Prostate gland (tissue), 2 donors: Measurements from ENCODE around the gene DMRT2. TPM values are rescaled to one million over a fixed set of nuclear protein-coding genes. Genes with fewer than 3 reads are reported as not detected.

ENCODE experiments used
- DNase-seq: peaks from one replicate; pipeline ENCODE4 v3.0.0-alpha.2; 2019; ENCODE audit warnings: low spot score
- H3K27ac ChIP-seq, 2 donors: fragments of 200-600 bp; sonication (generic); 2 replicates each; pipeline ENCODE4 v1.5.1; 2017 to 2019
- H3K27me3 ChIP-seq: fragments of 200-600 bp; sonication (generic); replicated peaks from 2 replicates; pipeline ENCODE4 v1.5.1; 2019; ENCODE audit not compliant: insufficient read depth
- H3K36me3 ChIP-seq, 2 donors: fragments of 200-600 bp; sonication (generic); 1 replicate in 1 of 2; 2 replicates in 1 of 2; pipeline versions ENCODE4 v1.5.1 to v1.8.1; 2017 to 2019
- H3K4me1 ChIP-seq: fragments of 200-600 bp; sonication (generic); replicated peaks from 2 replicates; pipeline ENCODE4 v1.5.1; 2019
- H3K4me3 ChIP-seq, 2 donors: fragments of 200-600 bp; sonication (generic); 2 replicates each; pipeline ENCODE4 v1.5.1; 2017 to 2019
- H3K9me3 ChIP-seq: fragments of 200-600 bp; sonication (generic); 2 replicates; pipeline ENCODE4 v1.5.1; 2017
- CTCF ChIP-seq, 4 experiments: fragments of 200-600 bp in 2 of 4; fragments of 450-650 bp in 2 of 4; sonication (generic) in 2 of 4; IDR thresholded peaks; 1 replicate in 3 of 4; 2 replicates in 1 of 4; pipeline ENCODE4 v1.5.1; 2016 to 2019; ENCODE audit warnings: antibody characterized with exemption in 4 of 4, mild to moderate bottlenecking in 2 of 4, moderate library complexity in 2 of 4
- POLR2A ChIP-seq: fragments of 450-650 bp; IDR thresholded peaks from one replicate; pipeline ENCODE4 v1.6.1; 2016; ENCODE audit warnings: antibody characterized with exemption, mild to moderate bottlenecking
- POLR2AphosphoS5 ChIP-seq: sonication (generic); formaldehyde crosslinking; IDR thresholded peaks from one replicate; pipeline ENCODE4 v1.6.1; 2017; ENCODE audit warnings: antibody characterized with exemption
- WGBS: methylation state at CpG from one replicate; pipeline ENCODE4 v1.1.5; 2018; 5-methylcytosine and 5-hydroxymethylcytosine counted together
- intact Hi-C: fragments of 100-400 bp; cut with DNase I; formaldehyde crosslinking; loops from one replicate; pipeline ENCODE4 v1.14.2; 2022
- total RNA-seq, 2 donors: library from RNA; depleted of rRNA; stranded (reverse); fragments of >200 nt; gene quantifications; one replicate each; pipeline ENCODE4 v1.1.0, GENCODE V29; 2016

DMRT2 gene
- total RNA-seq, 2 donors from 2014 or later, result 0.64 to 0.74 TPM

GRCh38 chr9:1048811-1049210, 1.3 kb upstream of the DMRT2 start:
- H3K4me3 ChIP-seq, result no peak overlapping the region
- DNase-seq, result no peak
- intact Hi-C loops, result no loop called here
- no peaks in the 10 kb centered on the region for H3K36me3 ChIP-seq
- peaks cover 49% of the 10 kb centered on the region for H3K27me3 ChIP-seq
- WGBS, result 37% methylated on average over 15 of the region's 15 CpGs
- no peak overlapping the region for H3K27ac ChIP-seq
- H3K4me1 ChIP-seq, result no peaks in the 10 kb centered on the region
- TF ChIP-seq POLR2A (no peak), CTCF (IDR thresholded peaks at IDR 0.05) (no peak), POLR2AphosphoS5 (no peak)
- H3K9me3 ChIP-seq, result no peaks in the 10 kb centered on the region

DNA sequence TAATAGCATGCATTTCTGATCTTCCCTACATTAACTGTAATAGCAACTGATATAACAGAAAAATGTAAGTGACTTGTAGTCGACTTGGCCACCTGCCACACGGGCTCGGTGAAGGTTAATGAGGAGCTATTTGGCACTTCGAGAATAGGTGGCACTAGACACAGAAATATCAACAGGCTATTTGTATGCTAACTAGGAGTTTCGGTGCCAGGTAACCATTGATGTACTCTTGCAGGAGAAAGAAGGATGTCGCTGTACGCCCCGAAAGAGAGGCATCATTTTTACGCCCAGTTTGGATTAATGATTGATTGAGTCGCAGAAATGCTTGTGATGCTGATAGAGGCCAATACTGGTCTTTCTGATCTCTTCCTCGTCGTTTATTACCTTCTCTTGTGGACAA, 516 bp upstream of the DMRT2 start:
- H3K4me3 ChIP-seq, result no peak overlapping the region
- WGBS, result 7% methylated on average over 12 of the region's 12 CpGs
- peaks cover 40% of the 10 kb centered on the region for H3K27me3 ChIP-seq
- TF ChIP-seq CTCF (IDR thresholded peaks at IDR 0.05) (no peak), POLR2AphosphoS5 (no peak), POLR2A (no peak)
- no peaks in the 10 kb centered on the region for H3K4me1 ChIP-seq
- intact Hi-C loops, result no loop called here
- no peaks in the 10 kb centered on the region for H3K9me3 ChIP-seq
- DNase-seq, result no peak
- H3K36me3 ChIP-seq, result no peaks in the 10 kb centered on the region
- no peak overlapping the region for H3K27ac ChIP-seq

DNA sequence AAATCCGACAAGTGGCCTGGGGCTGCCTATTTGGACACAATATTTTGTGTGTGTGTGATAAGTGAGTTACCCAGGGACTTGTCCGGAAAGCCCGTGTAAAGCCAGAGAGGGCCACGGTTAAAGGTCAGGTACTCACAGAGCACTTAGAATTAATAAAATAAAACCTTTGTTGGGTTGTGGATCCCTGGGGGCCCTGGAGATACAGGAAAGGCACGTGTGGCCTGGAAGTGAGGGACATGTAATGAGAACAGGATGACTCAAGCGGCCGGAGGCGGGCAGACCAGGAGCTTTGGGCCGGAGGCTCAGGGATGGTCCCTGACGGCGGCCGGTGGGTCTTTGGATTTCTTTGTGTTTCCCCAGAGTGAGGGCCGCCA, 1.0 kb downstream of the DMRT2 start:
- intact Hi-C loops, result no loop called here
- no peak overlapping the region for H3K4me3 ChIP-seq
- H3K9me3 ChIP-seq, result no peaks in the 10 kb centered on the region
- H3K27me3 ChIP-seq, result peaks cover 30% of the 10 kb centered on the region
- H3K36me3 ChIP-seq, result no peaks in the 10 kb centered on the region
- 61% methylated on average over 12 of the region's 13 CpGs for WGBS
- H3K27ac ChIP-seq, result no peak overlapping the region
- no peaks in the 10 kb centered on the region for H3K4me1 ChIP-seq
- no peak for TF ChIP-seq CTCF (IDR thresholded peaks at IDR 0.05)
- no peak for DNase-seq

- intact Hi-C loops, result no loop called here
- WGBS, result 6% methylated on average over 34 of the region's 90 CpGs
- Histone ChIP-seq H3K36me3 (no peaks in the 10 kb centered on the region), H3K27ac (no peak overlapping the region), H3K4me1 (no peaks in the 10 kb centered on the region), H3K27me3 (peaks cover 26% of the 10 kb centered on the region), H3K4me3 (peak overlapping the region; percentile 4 to 8), H3K9me3 (no peaks in the 10 kb centered on the region)
- DNase-seq, result peak; percentile 25
- no peak for TF ChIP-seq POLR2A
- peak in 2 of 4 experiments; percentile 24 to 34 for TF ChIP-seq CTCF (IDR thresholded peaks at IDR 0.05)
Observed at GRCh38 chr9:1051584-1052275, 1.6 kb downstream of the DMRT2 start.
